NCI-H748 treated with DMSO at 0.1 percent for 48 hours (cell line): ENCODE data around the gene SERPINE1.
"Not testable (repeated sequence)": the region's sequence is repeated elsewhere in the genome, so short reads cannot be mapped to it uniquely, and the experiment has no call there.

Experiments used
- DNase-seq: peaks from one replicate; lab custom pipeline; 2025; lab: John Stamatoyannopoulos, UW

SERPINE1 gene

DNA sequence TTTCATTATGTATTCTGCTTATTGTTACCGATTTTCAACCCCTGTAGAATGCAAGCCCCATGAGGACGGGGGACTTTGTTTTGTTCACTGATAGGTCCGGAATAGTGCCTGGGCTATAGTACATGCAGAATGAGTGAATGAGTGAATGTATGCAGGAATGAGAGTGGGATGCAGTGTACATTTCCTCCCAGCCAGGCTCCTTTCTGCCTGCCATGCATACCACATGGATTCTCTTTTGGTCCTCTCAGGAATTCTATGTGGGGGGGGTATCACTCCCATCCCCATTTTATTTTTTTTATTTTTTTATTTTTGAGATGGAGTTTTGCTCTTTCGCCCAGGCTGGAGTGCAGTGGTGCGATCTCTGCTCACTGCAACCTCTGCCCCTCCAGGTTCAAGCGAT, 24.9 kb upstream of the SERPINE1 start:
- no peak for DNase-seq

- not testable (repeated sequence) for DNase-seq
Measured at GRCh38 chr7:101103701-101104100, 23.2 kb upstream of the SERPINE1 start.

DNA sequence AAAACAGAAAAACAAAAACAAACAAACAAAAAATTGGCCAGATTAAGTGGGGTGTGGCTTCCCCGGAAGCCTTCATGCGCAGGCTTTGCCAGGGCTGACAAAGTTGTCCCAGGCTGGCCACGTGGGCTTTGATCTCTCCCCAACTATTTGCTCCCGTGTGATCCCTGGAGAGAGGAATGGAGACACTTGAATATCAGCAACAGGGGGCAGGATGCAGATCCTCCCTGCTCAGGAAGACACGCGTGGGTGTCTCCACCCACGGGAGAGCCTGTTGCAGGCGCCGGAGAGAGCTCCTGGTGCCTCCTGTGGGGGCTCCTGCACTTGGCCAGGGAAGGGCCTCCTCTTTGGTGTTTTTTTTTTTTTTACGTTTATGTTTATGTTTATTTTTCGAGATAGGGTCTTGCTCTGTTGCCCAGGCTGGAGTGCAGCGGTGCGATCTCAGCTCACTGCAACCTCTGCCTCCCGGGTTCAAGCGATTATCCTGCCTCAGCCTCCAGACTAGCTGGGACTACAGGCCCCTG, 22.7 kb upstream of the SERPINE1 start:
- no peak for DNase-seq

GRCh38 chr7:101104799-101105198, 22.1 kb upstream of the SERPINE1 start:
- no peak for DNase-seq

GRCh38 chr7:101105248-101105647, 21.7 kb upstream of the SERPINE1 start:
- DNase-seq: not testable (repeated sequence)

DNA sequence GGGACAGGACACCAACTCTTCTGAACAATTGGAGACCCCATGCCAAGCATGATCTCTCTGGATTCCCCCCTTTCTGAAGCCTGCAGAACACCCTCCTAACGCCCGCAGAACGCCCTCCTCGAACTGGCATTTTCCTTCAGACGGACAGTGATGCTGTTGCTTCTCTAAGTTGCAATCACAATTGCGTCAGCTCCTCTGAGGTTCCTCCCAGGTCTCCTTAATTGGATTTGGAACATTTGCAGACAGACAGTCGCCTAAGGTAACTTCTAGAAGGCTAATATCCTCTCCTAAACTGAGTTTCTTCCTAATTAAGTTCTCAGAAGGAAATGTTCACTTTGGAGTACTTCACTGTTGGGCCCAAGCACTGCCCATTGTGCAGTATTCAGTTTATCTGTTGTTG, 20.5 kb upstream of the SERPINE1 start:
- no peak for DNase-seq

- no peak for DNase-seq
Measured at GRCh38 chr7:101108330-101108857, 18.5 kb upstream of the SERPINE1 start.

GRCh38 chr7:101108961-101109360, 17.9 kb upstream of the SERPINE1 start:
- DNase-seq: no peak

DNA sequence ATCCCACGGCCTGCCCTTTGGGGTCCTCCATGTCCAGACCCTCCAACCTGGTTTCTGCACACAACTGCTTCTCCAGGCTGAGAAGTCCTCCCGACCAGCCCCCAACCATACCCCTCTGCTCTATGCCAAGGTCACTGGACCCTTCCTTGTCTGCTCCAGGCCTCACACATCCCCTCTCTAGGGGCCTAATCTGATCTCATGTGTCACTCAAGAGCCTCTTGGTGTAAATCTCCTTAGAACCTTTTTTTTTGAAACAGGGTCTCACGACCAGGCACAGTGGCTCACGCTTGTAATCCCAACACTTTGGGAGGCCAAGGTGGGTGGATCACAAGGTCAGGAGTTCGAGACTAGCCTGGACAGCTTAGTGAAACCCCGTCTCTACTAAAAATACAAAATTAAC, 17.5 kb upstream of the SERPINE1 start:
- no peak for DNase-seq

GRCh38 chr7:101111261-101111660, 15.6 kb upstream of the SERPINE1 start:
- DNase-seq: no peak

- no peak for DNase-seq
Measured at GRCh38 chr7:101112233-101112632, 14.7 kb upstream of the SERPINE1 start.

GRCh38 chr7:101113140-101113539, 13.8 kb upstream of the SERPINE1 start:
- not testable (repeated sequence) for DNase-seq

- no peak for DNase-seq
Measured at GRCh38 chr7:101113836-101114235, 13.1 kb upstream of the SERPINE1 start.

- DNase-seq: no peak
Measured at GRCh38 chr7:101114492-101114891, 12.4 kb upstream of the SERPINE1 start.

GRCh38 chr7:101115215-101115614, 11.7 kb upstream of the SERPINE1 start:
- no peak for DNase-seq

DNA sequence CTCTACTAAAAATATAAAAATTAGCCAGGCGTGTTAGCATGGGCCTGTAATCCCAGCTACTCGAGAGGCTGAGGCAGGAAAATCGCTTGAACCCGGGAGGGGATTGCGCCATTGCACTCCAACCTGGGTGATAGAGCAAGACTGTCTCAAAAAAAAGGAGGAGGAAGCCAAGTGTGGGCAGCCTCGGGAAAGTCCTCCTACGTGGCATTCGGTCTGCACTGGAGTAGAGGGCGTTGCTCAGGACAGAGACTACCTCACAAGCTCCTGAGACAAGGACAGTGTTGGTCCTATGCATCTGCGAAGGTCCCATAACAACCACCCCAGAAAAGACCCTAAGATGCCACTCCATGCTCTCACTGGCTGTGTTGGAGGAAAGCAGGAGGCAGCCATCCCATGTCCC, 10.0 kb upstream of the SERPINE1 start:
- DNase-seq: no peak

GRCh38 chr7:101118856-101119255, 8.0 kb upstream of the SERPINE1 start:
- no peak for DNase-seq

- DNase-seq: no peak
Measured at GRCh38 chr7:101119876-101120275, 7.0 kb upstream of the SERPINE1 start.

DNA sequence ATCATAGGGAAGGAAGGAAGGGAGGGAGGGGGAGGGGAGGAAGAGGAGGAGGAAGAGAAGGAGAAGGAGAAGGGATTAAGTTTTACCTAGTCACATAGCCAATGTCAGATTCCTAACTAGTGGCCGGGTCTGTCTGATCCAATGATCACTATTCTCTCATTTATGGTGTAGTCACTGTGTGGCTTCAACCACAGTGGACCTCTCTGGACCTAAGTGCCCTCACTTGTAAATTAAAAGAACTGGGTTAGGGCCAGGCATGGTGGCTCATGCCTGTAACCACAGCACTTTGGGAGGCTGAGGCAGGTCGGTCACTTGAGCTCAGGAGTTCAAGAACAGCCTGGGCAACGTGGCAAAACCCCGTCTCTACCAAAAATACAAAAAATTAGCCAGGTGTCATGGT, 6.6 kb upstream of the SERPINE1 start:
- no peak for DNase-seq

- not testable (repeated sequence) for DNase-seq
Measured at GRCh38 chr7:101121631-101121990, 5.3 kb upstream of the SERPINE1 start.

GRCh38 chr7:101121991-101122932, 4.6 kb upstream of the SERPINE1 start:
- no peak for DNase-seq

- no peak for DNase-seq
Measured at GRCh38 chr7:101122933-101123702, 3.8 kb upstream of the SERPINE1 start.

GRCh38 chr7:101123703-101124068, 3.2 kb upstream of the SERPINE1 start:
- no peak for DNase-seq
